MCF 10A (cell line): Measurements from ENCODE around the gene MEF2A. TPM values are rescaled to one million over a fixed set of nuclear protein-coding genes. Genes with fewer than 3 reads are reported as not detected.

ENCODE experiments used
- BruUV-seq: library from RNA; stranded (reverse); fragments of 400-500 nt; replicated peaks from 2 replicates; lab custom pipeline; 2021; lab: Mats Ljungman, UMichigan
- CTCF ChIA-PET: fragments of 300-600 bp; sonication (Branson Sonifier 250); formaldehyde crosslinking; extraction: SDS; loops from one replicate; lab custom pipeline; 2021; ENCODE audit warnings: antibody characterized with exemption, inconsistent platforms; lab: Yijun Ruan, JAX
- POLR2A ChIA-PET: fragments of 300-600, 350-650 bp; sonication (Branson Sonifier 250); formaldehyde crosslinking; extraction: SDS; loops from one replicate; lab custom pipeline; 2020; ENCODE audit warnings: antibody characterized with exemption, inconsistent platforms; lab: Yijun Ruan, JAX
- DNase-seq: peaks from one replicate; pipeline ENCODE4 v3.0.0-alpha.2; 2018; ENCODE audit not compliant: unreplicated experiment
- H3K27ac Mint-ChIP-seq: one replicate; pipeline ENCODE4 v1.8.0; 2022; ENCODE audit warnings: mild to moderate bottlenecking, low read depth, mixed read lengths; ENCODE audit not compliant: unreplicated experiment
- H3K27me3 Mint-ChIP-seq: one replicate; pipeline ENCODE4 v1.8.0; 2022; ENCODE audit warnings: mixed read lengths; ENCODE audit not compliant: insufficient read depth, unreplicated experiment
- H3K36me3 Mint-ChIP-seq: one replicate; pipeline ENCODE4 v1.8.0; 2022; ENCODE audit warnings: mild to moderate bottlenecking, moderate library complexity, mixed read lengths; ENCODE audit not compliant: insufficient read depth, unreplicated experiment
- H3K4me1 Mint-ChIP-seq: one replicate; pipeline ENCODE4 v1.8.0; 2022; ENCODE audit warnings: mixed read lengths; ENCODE audit not compliant: insufficient read depth, unreplicated experiment
- H3K4me3 Mint-ChIP-seq: one replicate; pipeline ENCODE4 v1.8.0; 2022; ENCODE audit warnings: mild to moderate bottlenecking, moderate library complexity, mixed read lengths; ENCODE audit not compliant: unreplicated experiment
- H3K9me3 Mint-ChIP-seq: one replicate; pipeline ENCODE4 v1.8.0; 2022; ENCODE audit warnings: mixed read lengths; ENCODE audit not compliant: unreplicated experiment
- CTCF ChIP-seq: fragments of 200-600 bp; IDR thresholded peaks from one replicate; pipeline ENCODE4 v1.8.0; 2022; ENCODE audit warnings: antibody characterized with exemption, mild to moderate bottlenecking; ENCODE audit not compliant: unreplicated experiment
- intact Hi-C: fragments of 100-400 bp; cut with micrococcal nuclease; formaldehyde crosslinking; loops from 2 replicates; pipeline ENCODE4 v1.14.1; 2022
- total RNA-seq: library from RNA; stranded (reverse); gene quantifications from 2 replicates; pipeline ENCODE4 v1.2.3, GENCODE V29; 2022

The MEF2A gene
- total RNA-seq, 1 experiment from 2014 or later: 52.9 TPM

DNA sequence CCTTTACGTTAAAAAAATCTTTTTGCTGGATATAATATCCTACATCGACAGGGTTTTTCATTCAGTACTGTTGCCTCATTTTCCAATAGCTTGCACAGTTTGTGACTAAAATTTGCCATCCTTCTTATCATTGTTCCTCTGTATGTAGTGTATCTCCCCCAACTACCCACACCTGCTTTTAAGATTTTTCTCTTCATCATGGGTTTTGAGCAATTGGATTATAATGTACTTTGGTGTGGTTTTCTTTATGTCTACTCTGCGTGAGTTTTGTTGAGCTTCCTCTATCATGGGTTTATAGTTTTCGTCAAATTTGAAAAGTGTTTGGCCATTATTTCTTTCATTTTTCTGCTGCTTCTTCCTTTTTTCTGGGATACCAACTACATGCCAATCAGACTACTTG lies 39.6 kb upstream of the MEF2A start:
- Mint-ChIP-seq H3K27me3 (no peaks in the 10 kb centered on the region), H3K4me3 (no peak overlapping the region), H3K9me3 (peaks cover 9% of the 10 kb centered on the region), H3K36me3 (no peaks in the 10 kb centered on the region), H3K4me1 (no peaks in the 10 kb centered on the region), H3K27ac (no peak overlapping the region)
- ChIA-PET POLR2A (interaction anchor here (0.7 kb wide), 2 partner anchors 31 to 111 kb away, joined by 3 to 6 read pairs; no protein-coding TSS in a partner anchor), CTCF (no interaction called here)
- BruUV-seq: no TSS peak
- TF ChIP-seq CTCF: no peak
- no peak for DNase-seq
- intact Hi-C loops: no loop called here

GRCh38 chr15:99526671-99527070 lies 39.1 kb upstream of the MEF2A start:
- H3K4me3 Mint-ChIP-seq: no peak overlapping the region
- intact Hi-C loops: no loop called here
- CTCF ChIA-PET: no interaction called here
- H3K4me1 Mint-ChIP-seq: no peaks in the 10 kb centered on the region
- H3K27me3 Mint-ChIP-seq: no peaks in the 10 kb centered on the region
- peaks cover 9% of the 10 kb centered on the region for H3K9me3 Mint-ChIP-seq
- H3K27ac Mint-ChIP-seq: no peak overlapping the region
- no peaks in the 10 kb centered on the region for H3K36me3 Mint-ChIP-seq
- POLR2A ChIA-PET: interaction anchor here (0.7 kb wide), 1 partner anchor 112 kb away, joined by 3 read pairs; no protein-coding TSS in a partner anchor
- DNase-seq: no peak
- TF ChIP-seq CTCF: no peak
- no TSS peak for BruUV-seq

GRCh38 chr15:99536422-99537040 lies 29.3 kb upstream of the MEF2A start:
- CTCF ChIA-PET: no interaction called here
- Mint-ChIP-seq H3K4me3 (no peak overlapping the region), H3K9me3 (no peaks in the 10 kb centered on the region), H3K36me3 (no peaks in the 10 kb centered on the region), H3K4me1 (peaks cover 10% of the 10 kb centered on the region), H3K27ac (no peak overlapping the region), H3K27me3 (no peaks in the 10 kb centered on the region)
- DNase-seq: peak; percentile 79
- no TSS peak for BruUV-seq
- POLR2A ChIA-PET: interaction anchor here (0.8 to 1.2 kb wide), 2 partner anchors 15 to 19 kb away, joined by 3 read pairs; no protein-coding TSS in a partner anchor
- intact Hi-C loops: no loop called here
- no peak for TF ChIP-seq CTCF

GRCh38 chr15:99537344-99537743 lies 28.4 kb upstream of the MEF2A start:
- no TSS peak for BruUV-seq
- no peak for TF ChIP-seq CTCF
- Mint-ChIP-seq H3K9me3 (no peaks in the 10 kb centered on the region), H3K4me3 (no peak overlapping the region), H3K36me3 (no peaks in the 10 kb centered on the region), H3K4me1 (peaks cover 10% of the 10 kb centered on the region), H3K27ac (no peak overlapping the region), H3K27me3 (no peaks in the 10 kb centered on the region)
- ChIA-PET POLR2A (interaction anchor here (0.8 kb wide), 1 partner anchor 14 kb away, joined by 3 read pairs; no protein-coding TSS in a partner anchor), CTCF (interaction anchor here (0.7 kb wide), 1 partner anchor 126 kb away, joined by 3 read pairs; no protein-coding TSS in a partner anchor)
- no peak for DNase-seq
- intact Hi-C loops: no loop called here
